Transverse colon (tissue), 4 donors: ENCODE measurements around the gene POLQ.

ENCODE experiments used
- CTCF ChIP-seq, 5 experiments: fragments of 200-600 bp in 3 of 5; fragments of 450-650 bp in 2 of 5; sonication (generic) in 3 of 5; IDR thresholded peaks; 1 replicate in 2 of 5; 2 replicates in 3 of 5; pipeline ENCODE4 v1.5.1; 2016 to 2017; ENCODE audit warnings: antibody characterized with exemption in 5 of 5, inconsistent platforms in 3 of 5, mild to moderate bottlenecking in 2 of 5, moderate library complexity in 1 of 5
- EP300 ChIP-seq: sonication (generic); formaldehyde crosslinking; IDR thresholded peaks from one replicate; pipeline ENCODE4 v1.6.1; 2017; ENCODE audit warnings: antibody characterized with exemption, low read depth
- POLR2A ChIP-seq: fragments of 450-650 bp; IDR thresholded peaks from one replicate; pipeline ENCODE4 v1.6.1; 2016; ENCODE audit warnings: antibody characterized with exemption, mild to moderate bottlenecking, moderate library complexity
- POLR2AphosphoS5 ChIP-seq, 3 donors: sonication (generic); formaldehyde crosslinking; IDR thresholded peaks; one replicate each; pipeline ENCODE4 v1.6.1; 2016; ENCODE audit warnings: antibody characterized with exemption in 3 of 3

- TF ChIP-seq CTCF (IDR thresholded peaks at IDR 0.05) (no peak), EP300 (no peak), POLR2AphosphoS5 (IDR thresholded peaks at IDR 0.05) (no peak), POLR2A (no peak)
Observed at GRCh38 chr3:121482660-121483059, 63.1 kb downstream of the POLQ start.
